PC-3 (cell line): Measurements from ENCODE around the gene EXOC4. TPM values are rescaled to one million over a fixed set of nuclear protein-coding genes. Genes with fewer than 3 reads are reported as not detected.

Experiments used
- ATAC-seq: fragments of 200-7000 bp; cut with Tn5 transposase; 2 replicates; pipeline ENCODE4 v1.9.1; 2020; ENCODE audit warnings: mild to moderate bottlenecking, moderate library complexity
- BruUV-seq: library from RNA; stranded (reverse); fragments of 400-500 nt; replicated peaks from 2 replicates; lab custom pipeline; 2021; lab: Mats Ljungman, UMichigan
- CTCF ChIA-PET: fragments of 300-600 bp; sonication (Branson Sonifier 250); formaldehyde crosslinking; loops from one replicate; lab custom pipeline; 2022; ENCODE audit warnings: antibody characterized with exemption; lab: Charles Lee
- POLR2A ChIA-PET: fragments of 300-600 bp; sonication (Branson Sonifier 250); formaldehyde crosslinking; loops from one replicate; lab custom pipeline; 2022; ENCODE audit warnings: antibody characterized with exemption; ENCODE audit not compliant: unreplicated experiment; lab: Charles Lee
- DNase-seq: peaks from one replicate; pipeline ENCODE4 v3.0.0-alpha.2; 2015
- H2AFZ ChIP-seq: fragments of 300-600 bp; sonication (generic); 2 replicates; pipeline ENCODE4 v1.6.0; 2016; ENCODE audit warnings: antibody characterized with exemption, low read length
- H3F3A ChIP-seq: fragments of 300-600 bp; sonication (generic); one replicate; pipeline ENCODE4 v1.6.0; 2017; ENCODE audit warnings: antibody characterized with exemption, low read length, control low read depth, mild to moderate bottlenecking; ENCODE audit not compliant: unreplicated experiment
- H3K27ac ChIP-seq: fragments of 300-600 bp; sonication (generic); 2 replicates; pipeline ENCODE4 v1.5.1; 2016; ENCODE audit warnings: mild to moderate bottlenecking, low read length
- H3K27me3 ChIP-seq: fragments of 300-600 bp; sonication (generic); 2 replicates; pipeline ENCODE4 v1.6.1; 2016; ENCODE audit warnings: low read length, mixed read lengths
- H3K36me3 ChIP-seq: fragments of 300-600 bp; sonication (generic); 2 replicates; pipeline ENCODE4 v1.6.1; 2016; ENCODE audit warnings: low read depth, mixed run types, low read length, mixed read lengths
- H3K4me1 ChIP-seq: fragments of 300-600 bp; sonication (generic); 2 replicates; pipeline ENCODE4 v1.5.1; 2016; ENCODE audit warnings: low read length; ENCODE audit not compliant: insufficient read depth
- H3K4me2 ChIP-seq: fragments of 300-600 bp; sonication (generic); 2 replicates; pipeline ENCODE4 v1.6.0; 2016; ENCODE audit warnings: low read length
- H3K4me3 ChIP-seq: fragments of 300-600 bp; sonication (generic); 2 replicates; pipeline ENCODE4 v1.5.1; 2016; ENCODE audit warnings: mild to moderate bottlenecking, low read length, mixed read lengths
- H3K79me2 ChIP-seq: fragments of 300-600 bp; sonication (generic); 2 replicates; pipeline ENCODE4 v1.6.1; 2017; ENCODE audit warnings: low read length, mixed read lengths
- H3K9ac ChIP-seq: fragments of 300-600 bp; sonication (generic); 2 replicates; pipeline ENCODE4 v1.6.0; 2016; ENCODE audit warnings: mild to moderate bottlenecking, low read length
- H3K9me2 ChIP-seq: fragments of 300-600 bp; sonication (generic); replicated peaks from 2 replicates; pipeline ENCODE4 v1.6.1; 2016; ENCODE audit warnings: mixed run types, low read length, mixed read lengths
- H3K9me3 ChIP-seq: fragments of 300-600 bp; sonication (generic); 2 replicates; pipeline ENCODE4 v1.6.1; 2016; ENCODE audit warnings: low read length, mixed read lengths
- H4K20me1 ChIP-seq: fragments of 300-600 bp; sonication (generic); 2 replicates; pipeline ENCODE4 v1.6.1; 2016; ENCODE audit warnings: low read length, mixed read lengths
- CTCF ChIP-seq: fragments of 300-600 bp; sonication (generic); conservative IDR thresholded peaks from 2 replicates; pipeline ENCODE4 v1.5.1; 2017; ENCODE audit warnings: antibody characterized with exemption, low read depth, mild to moderate bottlenecking, low read length
- EZH2 ChIP-seq: fragments of 300-600 bp; sonication (generic); IDR thresholded peaks from one replicate; pipeline ENCODE4 v1.6.1; 2017; ENCODE audit warnings: antibody characterized with exemption, mild to moderate bottlenecking, low read length; ENCODE audit not compliant: unreplicated experiment
- EZH2phosphoT487 ChIP-seq: fragments of 300-600 bp; sonication (generic); IDR thresholded peaks from 2 replicates; pipeline ENCODE4 v1.6.1; 2018; ENCODE audit warnings: mild to moderate bottlenecking, antibody characterized with exemption, low read length, borderline replicate concordance
- intact Hi-C: fragments of 100-400 bp; cut with micrococcal nuclease; formaldehyde crosslinking; loops from 2 replicates; pipeline ENCODE4 v1.9.0; 2023
- total RNA-seq: library from RNA; depleted of rRNA; stranded (reverse); fragments of >200 nt; gene quantifications from 2 replicates; pipeline ENCODE4 v1.2.3, GENCODE V29; 2014

Gene EXOC4
- total RNA-seq, 1 experiment from 2014 or later = 43.5 TPM

GRCh38 chr7:133751079-133751478 is 498.2 kb downstream of the EXOC4 start:
- DNase-seq = no peak
- intact Hi-C loops = loop anchor here (5.0 kb wide), 1 partner anchor 241 kb away; no protein-coding TSS in a partner anchor
- Histone ChIP-seq H3K4me2 (no peak overlapping the region), H3K79me2 (no peaks in the 10 kb centered on the region), H3F3A (no peaks in the 10 kb centered on the region), H3K4me3 (no peak overlapping the region), H4K20me1 (no peaks in the 10 kb centered on the region), H3K4me1 (peaks cover 20% of the 10 kb centered on the region), H3K36me3 (no peaks in the 10 kb centered on the region), H3K9me3 (no peaks in the 10 kb centered on the region), H3K27me3 (no peaks in the 10 kb centered on the region), H3K9me2 (no peaks in the 10 kb centered on the region), H3K9ac (no peak overlapping the region), H2AFZ (no peak overlapping the region), H3K27ac (no peak overlapping the region)
- TF ChIP-seq CTCF (no peak), EZH2 (no peak), EZH2phosphoT487 (no peak)
- ChIA-PET POLR2A (interaction anchor here (0.6 kb wide), 2 partner anchors 566 to 1487 kb away, joined by 3 to 4 read pairs; partner anchors contain the start of gene SLC35B4), CTCF (no interaction called here)
- ATAC-seq = no peak
- BruUV-seq = no TSS peak

GRCh38 chr7:133753513-133753912 is 500.6 kb downstream of the EXOC4 start:
- no peaks in the 10 kb centered on the region for H3F3A ChIP-seq
- no peak for TF ChIP-seq EZH2phosphoT487
- no peak for TF ChIP-seq CTCF
- TF ChIP-seq EZH2 = no peak
- no peaks in the 10 kb centered on the region for H3K9me3 ChIP-seq
- H4K20me1 ChIP-seq = no peaks in the 10 kb centered on the region
- H3K4me3 ChIP-seq = no peak overlapping the region
- H3K9me2 ChIP-seq = no peaks in the 10 kb centered on the region
- no TSS peak for BruUV-seq
- peak overlapping the region; percentile 11; the same call in 1 of the 2 replicates for H3K9ac ChIP-seq
- no peaks in the 10 kb centered on the region for H3K79me2 ChIP-seq
- DNase-seq (peak; percentile 74), ATAC-seq (peak; percentile 91)
- H3K27me3 ChIP-seq = no peaks in the 10 kb centered on the region
- no peaks in the 10 kb centered on the region for H3K36me3 ChIP-seq
- peak overlapping the region; percentile 10; the same call in 1 of the 2 replicates for H3K4me2 ChIP-seq
- ChIA-PET CTCF (interaction anchor here (0.5 to 0.9 kb wide), 2 partner anchors 223 to 428 kb away, joined by 3 read pairs; no protein-coding TSS in a partner anchor), POLR2A (interaction anchor here (0.6 to 1.0 kb wide), 3 partner anchors 16 to 173 kb away, joined by 4 to 5 read pairs (median 5); no protein-coding TSS in a partner anchor)
- H3K27ac ChIP-seq = peak overlapping the region; percentile 45
- intact Hi-C loops = loop anchor here (2.0 to 5.0 kb wide), 2 partner anchors 99 to 239 kb away; no protein-coding TSS in a partner anchor
- H3K4me1 ChIP-seq = peaks cover 20% of the 10 kb centered on the region
- no peak overlapping the region for H2AFZ ChIP-seq

GRCh38 chr7:133754708-133755107 is 501.8 kb downstream of the EXOC4 start:
- Histone ChIP-seq H3K9ac (peak overlapping the region; percentile 11; the same call in 1 of the 2 replicates), H3K79me2 (no peaks in the 10 kb centered on the region), H3K27me3 (no peaks in the 10 kb centered on the region), H3F3A (no peaks in the 10 kb centered on the region), H3K27ac (peak overlapping the region; percentile 45), H3K36me3 (no peaks in the 10 kb centered on the region), H3K4me3 (no peak overlapping the region), H3K9me2 (no peaks in the 10 kb centered on the region), H2AFZ (no peak overlapping the region), H3K4me2 (peak overlapping the region; percentile 10; the same call in 1 of the 2 replicates), H3K4me1 (peaks cover 20% of the 10 kb centered on the region), H3K9me3 (no peaks in the 10 kb centered on the region), H4K20me1 (no peaks in the 10 kb centered on the region)
- TF ChIP-seq CTCF (no peak), EZH2 (no peak), EZH2phosphoT487 (no peak)
- ATAC-seq (peak; percentile 59), DNase-seq (peak; percentile 52)
- ChIA-PET POLR2A (no interaction called here), CTCF (no interaction called here)
- BruUV-seq = no TSS peak
- intact Hi-C loops = loop anchor here (5.0 kb wide), 1 partner anchor 238 kb away; no protein-coding TSS in a partner anchor
